ENCODE measurements around the gene GLG1.
"Not testable (repeated sequence)": the region's sequence is repeated elsewhere in the genome, so short reads cannot be mapped to it uniquely, and the experiment has no call there.

The GLG1 gene

GRCh38 chr16:74417897-74418296, 189.0 kb downstream of the GLG1 start:
- H3K4me1 ChIP-seq (ENCODE audit: control insufficient read depth in 5 of 5, insufficient read depth in 5 of 5, low read length in 5 of 5); H3K27ac ChIP-seq (ENCODE audit: low read depth, low read length); H3K27me3 ChIP-seq (ENCODE audit: control insufficient read depth in 5 of 5, insufficient read depth in 4 of 5, low read length in 5 of 5); H3K9me3 ChIP-seq (ENCODE audit: control insufficient read depth in 5 of 5, low read length in 5 of 5); H3K9ac ChIP-seq (ENCODE audit: low read length in 5 of 5); H3K36me3 ChIP-seq (ENCODE audit: control insufficient read depth in 5 of 5, insufficient read depth in 5 of 5, low read length in 5 of 5); H3K4me3 ChIP-seq (ENCODE audit: low read depth in 1 of 5, low read length in 5 of 5): not testable (repeated sequence)

- H3K36me3 ChIP-seq (ENCODE audit: control insufficient read depth in 5 of 5, insufficient read depth in 5 of 5, low read length in 5 of 5); H3K9ac ChIP-seq (ENCODE audit: low read length in 5 of 5); H3K27me3 ChIP-seq (ENCODE audit: control insufficient read depth in 5 of 5, insufficient read depth in 4 of 5, low read length in 5 of 5); H3K27ac ChIP-seq (ENCODE audit: low read depth, low read length); H3K4me1 ChIP-seq (ENCODE audit: control insufficient read depth in 5 of 5, insufficient read depth in 5 of 5, low read length in 5 of 5); H3K4me3 ChIP-seq (ENCODE audit: low read depth in 1 of 5, low read length in 5 of 5); H3K9me3 ChIP-seq (ENCODE audit: control insufficient read depth in 5 of 5, low read length in 5 of 5): not testable (repeated sequence)
These were observed 193.0 kb downstream of the GLG1 start for GRCh38 chr16:74413920-74414319.

- not testable (repeated sequence) for H3K4me3 ChIP-seq (ENCODE audit: low read depth in 1 of 5, low read length in 5 of 5); H3K9me3 ChIP-seq (ENCODE audit: control insufficient read depth in 5 of 5, low read length in 5 of 5); H3K9ac ChIP-seq (ENCODE audit: low read length in 5 of 5); H3K27me3 ChIP-seq (ENCODE audit: control insufficient read depth in 5 of 5, insufficient read depth in 4 of 5, low read length in 5 of 5); H3K27ac ChIP-seq (ENCODE audit: low read depth, low read length); H3K4me1 ChIP-seq (ENCODE audit: control insufficient read depth in 5 of 5, insufficient read depth in 5 of 5, low read length in 5 of 5); H3K36me3 ChIP-seq (ENCODE audit: control insufficient read depth in 5 of 5, insufficient read depth in 5 of 5, low read length in 5 of 5)
These were observed 193.4 kb downstream of the GLG1 start for GRCh38 chr16:74413485-74413884.

- H3K27ac ChIP-seq (ENCODE audit: low read depth, low read length); H3K36me3 ChIP-seq (ENCODE audit: control insufficient read depth in 5 of 5, insufficient read depth in 5 of 5, low read length in 5 of 5); H3K4me1 ChIP-seq (ENCODE audit: control insufficient read depth in 5 of 5, insufficient read depth in 5 of 5, low read length in 5 of 5); H3K9me3 ChIP-seq (ENCODE audit: control insufficient read depth in 5 of 5, low read length in 5 of 5); H3K9ac ChIP-seq (ENCODE audit: low read length in 5 of 5); H3K27me3 ChIP-seq (ENCODE audit: control insufficient read depth in 5 of 5, insufficient read depth in 4 of 5, low read length in 5 of 5); H3K4me3 ChIP-seq (ENCODE audit: low read depth in 1 of 5, low read length in 5 of 5): not testable (repeated sequence)
These were observed 194.0 kb downstream of the GLG1 start for GRCh38 chr16:74412775-74413390.

GRCh38 chr16:74412138-74412774, 194.7 kb downstream of the GLG1 start:
- not testable (repeated sequence) for H3K4me3 ChIP-seq (ENCODE audit: low read depth in 1 of 5, low read length in 5 of 5); H3K9ac ChIP-seq (ENCODE audit: low read length in 5 of 5); H3K9me3 ChIP-seq (ENCODE audit: control insufficient read depth in 5 of 5, low read length in 5 of 5); H3K27me3 ChIP-seq (ENCODE audit: control insufficient read depth in 5 of 5, insufficient read depth in 4 of 5, low read length in 5 of 5); H3K36me3 ChIP-seq (ENCODE audit: control insufficient read depth in 5 of 5, insufficient read depth in 5 of 5, low read length in 5 of 5); H3K4me1 ChIP-seq (ENCODE audit: control insufficient read depth in 5 of 5, insufficient read depth in 5 of 5, low read length in 5 of 5); H3K27ac ChIP-seq (ENCODE audit: low read depth, low read length)

GRCh38 chr16:74410981-74411380, 195.9 kb downstream of the GLG1 start:
- H3K9me3 ChIP-seq (ENCODE audit: control insufficient read depth in 5 of 5, low read length in 5 of 5); H3K36me3 ChIP-seq (ENCODE audit: control insufficient read depth in 5 of 5, insufficient read depth in 5 of 5, low read length in 5 of 5); H3K4me1 ChIP-seq (ENCODE audit: control insufficient read depth in 5 of 5, insufficient read depth in 5 of 5, low read length in 5 of 5): not testable (repeated sequence)

GRCh38 chr16:74410057-74410957, 196.6 kb downstream of the GLG1 start:
- H3K27me3 ChIP-seq (ENCODE audit: control insufficient read depth in 5 of 5, insufficient read depth in 4 of 5, low read length in 5 of 5); H3K4me3 ChIP-seq (ENCODE audit: low read depth in 1 of 5, low read length in 5 of 5); H3K9me3 ChIP-seq (ENCODE audit: control insufficient read depth in 5 of 5, low read length in 5 of 5); H3K27ac ChIP-seq (ENCODE audit: low read depth, low read length); H3K4me1 ChIP-seq (ENCODE audit: control insufficient read depth in 5 of 5, insufficient read depth in 5 of 5, low read length in 5 of 5); H3K36me3 ChIP-seq (ENCODE audit: control insufficient read depth in 5 of 5, insufficient read depth in 5 of 5, low read length in 5 of 5); H3K9ac ChIP-seq (ENCODE audit: low read length in 5 of 5): not testable (repeated sequence)

More at GRCh38 chr16:74410981-74411380, 195.9 kb downstream of the GLG1 start:
- not testable (repeated sequence) for H3K27me3 ChIP-seq (ENCODE audit: control insufficient read depth in 5 of 5, insufficient read depth in 4 of 5, low read length in 5 of 5); H3K4me3 ChIP-seq (ENCODE audit: low read depth in 1 of 5, low read length in 5 of 5); H3K9ac ChIP-seq (ENCODE audit: low read length in 5 of 5); H3K27ac ChIP-seq (ENCODE audit: low read depth, low read length)

- not testable (repeated sequence) for H3K4me1 ChIP-seq (ENCODE audit: control insufficient read depth in 5 of 5, insufficient read depth in 5 of 5, low read length in 5 of 5); H3K9me3 ChIP-seq (ENCODE audit: control insufficient read depth in 5 of 5, low read length in 5 of 5); H3K4me3 ChIP-seq (ENCODE audit: low read depth in 1 of 5, low read length in 5 of 5); H3K36me3 ChIP-seq (ENCODE audit: control insufficient read depth in 5 of 5, insufficient read depth in 5 of 5, low read length in 5 of 5); H3K9ac ChIP-seq (ENCODE audit: low read length in 5 of 5); H3K27ac ChIP-seq (ENCODE audit: low read depth, low read length); H3K27me3 ChIP-seq (ENCODE audit: control insufficient read depth in 5 of 5, insufficient read depth in 4 of 5, low read length in 5 of 5)
These were observed 197.5 kb downstream of the GLG1 start for GRCh38 chr16:74409185-74409981.

GRCh38 chr16:74407362-74407705, 199.6 kb downstream of the GLG1 start:
- not testable (repeated sequence) for H3K27me3 ChIP-seq (ENCODE audit: control insufficient read depth in 5 of 5, insufficient read depth in 4 of 5, low read length in 5 of 5); H3K9me3 ChIP-seq (ENCODE audit: control insufficient read depth in 5 of 5, low read length in 5 of 5); H3K4me1 ChIP-seq (ENCODE audit: control insufficient read depth in 5 of 5, insufficient read depth in 5 of 5, low read length in 5 of 5); H3K27ac ChIP-seq (ENCODE audit: low read depth, low read length); H3K36me3 ChIP-seq (ENCODE audit: control insufficient read depth in 5 of 5, insufficient read depth in 5 of 5, low read length in 5 of 5)
- H3K4me3 ChIP-seq (ENCODE audit: low read depth in 1 of 5, low read length in 5 of 5), result peak overlapping the region in 4 of 5 donors; percentile 48 to 68 (median 61)
- peak overlapping the region in 3 of 5 donors; percentile 26 to 77 (median 51) for H3K9ac ChIP-seq (ENCODE audit: low read length in 5 of 5)
